Lower lobe of right lung (tissue), 2 donors: ENCODE measurements around the gene JARID2. TPM values are rescaled to one million over a fixed set of nuclear protein-coding genes. Genes with fewer than 3 reads are reported as not detected.
A peak's percentile ranks its signal among the peaks of the same experiment; 100 is the strongest.

Source experiments
- ATAC-seq, 2 donors: fragments of 200-7000 bp; cut with Tn5 transposase; one replicate each; pipeline ENCODE4 v1.9.1; 2020 to 2022; ENCODE audit warnings: mild to moderate bottlenecking in 2 of 2, moderate library complexity in 2 of 2
- DNase-seq: peaks from one replicate; pipeline ENCODE4 v3.0.0-alpha.2; 2020
- H3K27ac ChIP-seq: fragments of 200-600 bp; one replicate; pipeline ENCODE4 v1.8.0; 2022
- H3K27me3 ChIP-seq: fragments of 200-600 bp; one replicate; pipeline ENCODE4 v1.8.0; 2022; ENCODE audit warnings: low read depth
- H3K36me3 ChIP-seq: fragments of 200-600 bp; one replicate; pipeline ENCODE4 v1.8.0; 2022; ENCODE audit warnings: mild to moderate bottlenecking
- H3K4me1 ChIP-seq: fragments of 200-600 bp; one replicate; pipeline ENCODE4 v1.8.0; 2022
- H3K4me3 ChIP-seq: fragments of 200-600 bp; one replicate; pipeline ENCODE4 v1.8.0; 2022; ENCODE audit warnings: mild to moderate bottlenecking
- H3K9me3 ChIP-seq: fragments of 200-600 bp; one replicate; pipeline ENCODE4 v1.8.0; 2022
- CTCF ChIP-seq: fragments of 200-600 bp; IDR thresholded peaks from one replicate; pipeline ENCODE4 v1.8.0; 2022; ENCODE audit warnings: antibody characterized with exemption, mild to moderate bottlenecking
- intact Hi-C: fragments of 100-400 bp; cut with DNase I; formaldehyde crosslinking; loops from one replicate; pipeline ENCODE4 v1.11.0; 2022
- total RNA-seq: library from RNA; stranded (reverse); fragmentation: NEBNext Ultra II Directional; extraction: Animal tissue kit (Norgen Biotek cat#: 25700); gene quantifications from one replicate; pipeline ENCODE4 v1.2.1, GENCODE V29; 2021
- donor health status: DM: no; HTN: yes; CAD: no; lungs with severe emphysema.

JARID2 gene
- total RNA-seq, 1 donor from 2014 or later, result 16.0 TPM

GRCh38 chr6:15443119-15443830, 197.4 kb downstream of the JARID2 start:
- TF ChIP-seq CTCF, result no peak
- no peak overlapping the region for H3K27ac ChIP-seq
- no peak overlapping the region for H3K4me3 ChIP-seq
- H3K4me1 ChIP-seq, result peaks cover 78% of the 10 kb centered on the region
- intact Hi-C loops, result no loop called here
- DNase-seq, result no peak
- no peaks in the 10 kb centered on the region for H3K36me3 ChIP-seq
- no peaks in the 10 kb centered on the region for H3K27me3 ChIP-seq
- ATAC-seq, result peak; percentile 33 to 62
- H3K9me3 ChIP-seq, result no peaks in the 10 kb centered on the region

- intact Hi-C loops, result no loop called here
- H3K27ac ChIP-seq, result no peak overlapping the region
- H3K27me3 ChIP-seq, result no peaks in the 10 kb centered on the region
- no peaks in the 10 kb centered on the region for H3K9me3 ChIP-seq
- ATAC-seq (no peak), DNase-seq (no peak)
- no peaks in the 10 kb centered on the region for H3K36me3 ChIP-seq
- peaks cover 71% of the 10 kb centered on the region for H3K4me1 ChIP-seq
- no peak overlapping the region for H3K4me3 ChIP-seq
- TF ChIP-seq CTCF, result no peak
Observed at GRCh38 chr6:15444081-15444731, 198.3 kb downstream of the JARID2 start.

- intact Hi-C loops, result no loop called here
- no peak for DNase-seq
- Histone ChIP-seq H3K4me3 (no peak overlapping the region), H3K9me3 (no peaks in the 10 kb centered on the region), H3K27me3 (no peaks in the 10 kb centered on the region), H3K36me3 (no peaks in the 10 kb centered on the region), H3K4me1 (peaks cover 64% of the 10 kb centered on the region), H3K27ac (no peak overlapping the region)
- ATAC-seq, result no peak
- no peak for TF ChIP-seq CTCF
Observed at GRCh38 chr6:15444881-15445280, 199.0 kb downstream of the JARID2 start.

GRCh38 chr6:15447546-15448267, 201.8 kb downstream of the JARID2 start:
- DNase-seq, result no peak
- Histone ChIP-seq H3K36me3 (peaks cover 4% of the 10 kb centered on the region), H3K4me1 (peaks cover 45% of the 10 kb centered on the region), H3K4me3 (no peak overlapping the region), H3K9me3 (no peaks in the 10 kb centered on the region), H3K27me3 (no peaks in the 10 kb centered on the region), H3K27ac (no peak overlapping the region)
- ATAC-seq, result no peak
- no peak for TF ChIP-seq CTCF
- intact Hi-C loops, result no loop called here

- intact Hi-C loops, result no loop called here
- H3K27me3 ChIP-seq, result no peaks in the 10 kb centered on the region
- no peak for DNase-seq
Observed at GRCh38 chr6:15449011-15449410, 203.1 kb downstream of the JARID2 start.

More at GRCh38 chr6:15449011-15449410, 203.1 kb downstream of the JARID2 start:
- Histone ChIP-seq H3K4me1 (peaks cover 38% of the 10 kb centered on the region), H3K27ac (no peak overlapping the region), H3K4me3 (no peak overlapping the region), H3K9me3 (no peaks in the 10 kb centered on the region), H3K36me3 (peaks cover 4% of the 10 kb centered on the region)
- ATAC-seq, result no peak
- TF ChIP-seq CTCF, result no peak
